DMS153 treated with DMSO at 0.1 percent for 48 hours (cell line): Measurements from ENCODE around the gene EPO.
"Not testable (repeated sequence)": the region's sequence is repeated elsewhere in the genome, so short reads cannot be mapped to it uniquely, and the experiment has no call there.

Experiments used
- DNase-seq: peaks from one replicate; lab custom pipeline; 2025; ENCODE audit not compliant: unreplicated experiment; lab: John Stamatoyannopoulos, UW

EPO gene

GRCh38 chr7:100701089-100701488 is 19.2 kb upstream of the EPO start:
- not testable (repeated sequence) for DNase-seq

GRCh38 chr7:100705320-100705752 is 14.9 kb upstream of the EPO start:
- DNase-seq, result peak; percentile 31

GRCh38 chr7:100705753-100706671 is 14.3 kb upstream of the EPO start, which contains the start of gene POP7:
TSS of gene POP7 (plus strand) at chr7:100706121. CDS start at chr7:100706831, 710 bp downstream.
- DNase-seq, result peak; percentile 93

- no peak for DNase-seq
These were observed 13.5 kb upstream of the EPO start for GRCh38 chr7:100706672-100707311.

- no peak for DNase-seq
These were observed 11.9 kb upstream of the EPO start for GRCh38 chr7:100708395-100708794.

GRCh38 chr7:100710452-100710851 is 9.8 kb upstream of the EPO start:
- DNase-seq, result no peak

- no peak for DNase-seq
These were observed 8.9 kb upstream of the EPO start for GRCh38 chr7:100711369-100711768.

GRCh38 chr7:100714725-100715124 is 5.5 kb upstream of the EPO start:
- no peak for DNase-seq

- DNase-seq, result not testable (repeated sequence)
These were observed 3.2 kb upstream of the EPO start for GRCh38 chr7:100717073-100717472.

GRCh38 chr7:100719523-100720278 is 567 bp upstream of the EPO start:
- no peak for DNase-seq

GRCh38 chr7:100720671-100721504 is 620 bp downstream of the EPO start:
- no peak for DNase-seq

- no peak for DNase-seq
These were observed 1.2 kb downstream of the EPO start for GRCh38 chr7:100721505-100721812.

- DNase-seq, result no peak
These were observed 2.4 kb downstream of the EPO start for GRCh38 chr7:100722480-100723212.

GRCh38 chr7:100723732-100724275 is 3.5 kb downstream of the EPO start:
- DNase-seq, result no peak

GRCh38 chr7:100724364-100724763 is 4.1 kb downstream of the EPO start:
- not testable (repeated sequence) for DNase-seq

- DNase-seq, result no peak
These were observed 6.9 kb downstream of the EPO start for GRCh38 chr7:100726996-100727761.

- DNase-seq, result no peak
These were observed 7.9 kb downstream of the EPO start for GRCh38 chr7:100728196-100728595.

- DNase-seq, result no peak
These were observed 10.0 kb downstream of the EPO start for GRCh38 chr7:100730136-100730800.
